HCEC 1CT (cell line): Measurements from ENCODE around the gene KRT15.

Source experiments
- DNase-seq: peaks from one replicate; pipeline ENCODE4 v3.0.0-alpha.2; 2017

The KRT15 gene

GRCh38 chr17:41523225-41523593 is 4.5 kb upstream of the KRT15 start:
- no peak for DNase-seq

- DNase-seq = no peak
These were observed 3.9 kb upstream of the KRT15 start for GRCh38 chr17:41522301-41523224.

- peak; percentile 84 for DNase-seq
These were observed 3.0 kb upstream of the KRT15 start for GRCh38 chr17:41521574-41522261.

GRCh38 chr17:41520821-41521521 is 2.3 kb upstream of the KRT15 start:
- DNase-seq = no peak

- DNase-seq = no peak
These were observed 973 bp upstream of the KRT15 start for GRCh38 chr17:41519501-41520224.

- DNase-seq = no peak
These were observed 659 bp downstream of the KRT15 start for GRCh38 chr17:41518031-41518430.

GRCh38 chr17:41516830-41517283 is 1.8 kb downstream of the KRT15 start:
- DNase-seq = no peak

GRCh38 chr17:41516147-41516829 is 2.4 kb downstream of the KRT15 start:
- DNase-seq = no peak

- DNase-seq = no peak
These were observed 5.5 kb downstream of the KRT15 start for GRCh38 chr17:41513168-41513547.

GRCh38 chr17:41512546-41513167 is 6.0 kb downstream of the KRT15 start:
- DNase-seq = no peak

- DNase-seq = no peak
These were observed 7.0 kb downstream of the KRT15 start for GRCh38 chr17:41511716-41512115.

- DNase-seq = no peak
These were observed 7.6 kb downstream of the KRT15 start for GRCh38 chr17:41511116-41511515.

GRCh38 chr17:41510251-41511065 is 8.2 kb downstream of the KRT15 start:
- no peak for DNase-seq

- no peak for DNase-seq
These were observed 11.3 kb downstream of the KRT15 start for GRCh38 chr17:41507315-41507880.

- no peak for DNase-seq
These were observed 12.6 kb downstream of the KRT15 start for GRCh38 chr17:41505809-41506767.

- no peak for DNase-seq
These were observed 13.5 kb downstream of the KRT15 start, which contains the start of gene KRT13 for GRCh38 chr17:41505007-41505808. TSS of gene KRT13 (minus strand) at chr17:41505612. CDS start at chr17:41505550, 62 bp downstream.

GRCh38 chr17:41504246-41504977 is 14.3 kb downstream of the KRT15 start:
- DNase-seq = no peak
